ENCODE data around the gene IL1RAP. TPM values are rescaled to one million over a fixed set of nuclear protein-coding genes. Genes with fewer than 3 reads are reported as not detected.
"Not testable (repeated sequence)": the region's sequence is repeated elsewhere in the genome, so short reads cannot be mapped to it uniquely, and the experiment has no call there.

The IL1RAP gene
- total RNA-seq, result 35.3 and 43.4 TPM in 2 replicates

- peaks cover 3% of the 10 kb centered on the region for H3K36me3 ChIP-seq (ENCODE audit: control insufficient read depth, insufficient read depth, low read length)
- H3K27me3 ChIP-seq (ENCODE audit: control insufficient read depth, insufficient read depth, low read length), result no peaks in the 10 kb centered on the region
- peak; percentile 54 for TF ChIP-seq CTCF (IDR thresholded peaks at IDR 0.05; ENCODE audit: insufficient read depth, low read length, severe bottlenecking)
- peak within 1 kb of the TSS; percentile 89 for H3K4me3 ChIP-seq (ENCODE audit: low read depth, low read length)
- FAIRE-seq (peak; percentile 98), DNase-seq (ENCODE audit: low read depth) (peak; percentile 96)
These were observed at the start of gene IL1RAP for GRCh38 chr3:190513409-190514370. Gene IL1RAP, plus strand, starts transcription at chr3:190514085. Its CDS starts 50,205 bp downstream, at chr3:190564290.

- TF ChIP-seq CTCF (IDR thresholded peaks at IDR 0.05; ENCODE audit: insufficient read depth, low read length, severe bottlenecking), result no peak
- FAIRE-seq (no peak), DNase-seq (ENCODE audit: low read depth) (no peak)
These were observed 46.0 kb upstream of the IL1RAP start for GRCh38 chr3:190467922-190468321.

GRCh38 chr3:190473261-190473660, 40.6 kb upstream of the IL1RAP start:
- not testable (repeated sequence) for DNase-seq (ENCODE audit: low read depth); H3K36me3 ChIP-seq (ENCODE audit: control insufficient read depth, insufficient read depth, low read length); H3K4me3 ChIP-seq (ENCODE audit: low read depth, low read length); FAIRE-seq; H3K27me3 ChIP-seq (ENCODE audit: control insufficient read depth, insufficient read depth, low read length)

More at GRCh38 chr3:190467922-190468321, 46.0 kb upstream of the IL1RAP start:
- H3K27me3 ChIP-seq (ENCODE audit: control insufficient read depth, insufficient read depth, low read length), result no peaks in the 10 kb centered on the region
- H3K4me3 ChIP-seq (ENCODE audit: low read depth, low read length), result no peak overlapping the region
- H3K36me3 ChIP-seq (ENCODE audit: control insufficient read depth, insufficient read depth, low read length), result no peaks in the 10 kb centered on the region

- FAIRE-seq (no peak), DNase-seq (ENCODE audit: low read depth) (no peak)
- H3K36me3 ChIP-seq (ENCODE audit: control insufficient read depth, insufficient read depth, low read length), result no peaks in the 10 kb centered on the region
These were observed 32.1 kb upstream of the IL1RAP start for GRCh38 chr3:190481779-190482178.

GRCh38 chr3:190485830-190486532, 27.9 kb upstream of the IL1RAP start:
- DNase-seq (ENCODE audit: low read depth) (peak; percentile 88), FAIRE-seq (no peak)
- Histone ChIP-seq H3K36me3 (ENCODE audit: control insufficient read depth, insufficient read depth, low read length) (no peaks in the 10 kb centered on the region), H3K4me3 (ENCODE audit: low read depth, low read length) (no peak overlapping the region), H3K27me3 (ENCODE audit: control insufficient read depth, insufficient read depth, low read length) (no peaks in the 10 kb centered on the region)
- TF ChIP-seq CTCF (IDR thresholded peaks at IDR 0.05; ENCODE audit: insufficient read depth, low read length, severe bottlenecking), result no peak

More at GRCh38 chr3:190481779-190482178, 32.1 kb upstream of the IL1RAP start:
- Histone ChIP-seq H3K4me3 (ENCODE audit: low read depth, low read length) (no peak overlapping the region), H3K27me3 (ENCODE audit: control insufficient read depth, insufficient read depth, low read length) (no peaks in the 10 kb centered on the region)
- TF ChIP-seq CTCF (IDR thresholded peaks at IDR 0.05; ENCODE audit: insufficient read depth, low read length, severe bottlenecking), result no peak

- FAIRE-seq (no peak), DNase-seq (ENCODE audit: low read depth) (no peak)
- Histone ChIP-seq H3K27me3 (ENCODE audit: control insufficient read depth, insufficient read depth, low read length) (no peaks in the 10 kb centered on the region), H3K36me3 (ENCODE audit: control insufficient read depth, insufficient read depth, low read length) (no peaks in the 10 kb centered on the region), H3K4me3 (ENCODE audit: low read depth, low read length) (no peak overlapping the region)
- TF ChIP-seq CTCF (IDR thresholded peaks at IDR 0.05; ENCODE audit: insufficient read depth, low read length, severe bottlenecking), result no peak
These were observed 27.4 kb upstream of the IL1RAP start for GRCh38 chr3:190486533-190486864.

Measured in bronchial epithelial cell (primary cell).